Measurements from ENCODE around the gene ATE1.
"Not testable (repeated sequence)": the region's sequence is repeated elsewhere in the genome, so short reads cannot be mapped to it uniquely, and the experiment has no call there.

Gene ATE1

GRCh38 chr10:121831777-121832176 is 96.1 kb downstream of the ATE1 start:
- peak in 1 of 2 experiments; percentile 23 for DNase-seq (ENCODE audit: low read depth in 1 of 2, low spot score in 1 of 2)
- in situ Hi-C loops (cut with HindIII; ENCODE audit: low pct_unique_long_range_greater_than_20kb, low sequenced_read_pairs), result no loop called here
- no peak for TF ChIP-seq JUND (IDR thresholded peaks at IDR 0.05; ENCODE audit: low read depth)

- no peak for DNase-seq (ENCODE audit: low read depth in 1 of 2, low spot score in 1 of 2)
- TF ChIP-seq JUND (IDR thresholded peaks at IDR 0.05; ENCODE audit: low read depth), result no peak
- in situ Hi-C loops (cut with HindIII; ENCODE audit: low pct_unique_long_range_greater_than_20kb, low sequenced_read_pairs), result no loop called here
These were observed 96.6 kb downstream of the ATE1 start for GRCh38 chr10:121831237-121831636.

GRCh38 chr10:121830101-121830500 is 97.7 kb downstream of the ATE1 start:
- DNase-seq (ENCODE audit: low read depth in 1 of 2, low spot score in 1 of 2), result no peak
- no peak for TF ChIP-seq JUND (IDR thresholded peaks at IDR 0.05; ENCODE audit: low read depth)
- in situ Hi-C loops (cut with HindIII; ENCODE audit: low pct_unique_long_range_greater_than_20kb, low sequenced_read_pairs), result no loop called here

GRCh38 chr10:121828045-121828444 is 99.8 kb downstream of the ATE1 start:
- in situ Hi-C loops (cut with HindIII; ENCODE audit: low pct_unique_long_range_greater_than_20kb, low sequenced_read_pairs), result no loop called here
- DNase-seq (ENCODE audit: low read depth in 1 of 2, low spot score in 1 of 2), result no peak
- no peak for TF ChIP-seq JUND (IDR thresholded peaks at IDR 0.05; ENCODE audit: low read depth)

DNA sequence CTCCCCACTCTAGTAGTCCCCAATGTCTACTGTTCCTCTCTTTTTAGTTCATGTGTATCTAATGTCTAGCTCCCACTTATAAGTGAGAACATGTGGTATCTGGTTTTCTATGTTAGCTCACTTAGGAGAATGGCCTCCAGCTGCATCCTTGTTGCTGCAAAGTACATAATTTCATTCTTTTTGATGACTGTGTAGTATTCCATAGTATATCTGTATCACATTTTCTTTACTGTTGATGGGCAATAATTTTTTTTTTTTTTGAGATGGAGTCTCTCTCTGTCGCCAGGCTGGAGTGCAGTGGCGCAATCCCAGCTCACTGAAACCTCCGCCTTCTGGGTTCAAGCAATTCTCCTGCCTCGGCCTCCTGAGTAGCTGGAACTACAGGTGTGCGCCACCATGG is 101.1 kb downstream of the ATE1 start:
- DNase-seq (ENCODE audit: low read depth in 1 of 2, low spot score in 1 of 2); in situ Hi-C loops (cut with HindIII; ENCODE audit: low pct_unique_long_range_greater_than_20kb, low sequenced_read_pairs): not testable (repeated sequence)

DNA sequence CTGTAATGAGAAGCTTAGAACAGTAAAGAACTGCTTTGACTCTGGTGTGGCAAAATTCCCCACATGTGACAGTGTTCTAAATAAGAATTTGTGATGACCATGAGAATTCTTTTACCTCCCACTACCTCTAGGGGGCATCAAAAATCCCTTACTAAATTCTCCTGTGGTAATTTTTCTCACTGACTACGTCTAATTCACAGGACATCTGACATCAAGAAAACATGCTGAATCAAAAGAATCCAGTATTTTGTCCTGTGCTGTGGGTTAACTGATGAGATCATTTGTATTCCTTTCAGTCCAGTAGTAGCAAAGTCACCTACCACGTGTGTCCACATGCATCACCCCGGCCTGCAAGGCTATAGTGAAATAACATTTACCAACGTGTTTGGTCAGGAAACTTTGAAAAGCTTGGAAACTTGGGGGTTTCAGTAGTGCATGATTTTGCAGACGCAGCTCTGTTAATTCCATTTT is 103.8 kb downstream of the ATE1 start:
- no peak for TF ChIP-seq JUND (IDR thresholded peaks at IDR 0.05; ENCODE audit: low read depth)
- in situ Hi-C loops (cut with HindIII; ENCODE audit: low pct_unique_long_range_greater_than_20kb, low sequenced_read_pairs), result no loop called here

GRCh38 chr10:121822724-121823123 is 105.1 kb downstream of the ATE1 start:
- in situ Hi-C loops (cut with HindIII; ENCODE audit: low pct_unique_long_range_greater_than_20kb, low sequenced_read_pairs), result no loop called here
- TF ChIP-seq JUND (IDR thresholded peaks at IDR 0.05; ENCODE audit: low read depth), result no peak
- DNase-seq (ENCODE audit: low read depth in 1 of 2, low spot score in 1 of 2), result no peak

More for the DNA sequence above, 103.8 kb downstream of the ATE1 start:
- peak; percentile 11 to 46 for DNase-seq (ENCODE audit: low read depth in 1 of 2, low spot score in 1 of 2)

DNA sequence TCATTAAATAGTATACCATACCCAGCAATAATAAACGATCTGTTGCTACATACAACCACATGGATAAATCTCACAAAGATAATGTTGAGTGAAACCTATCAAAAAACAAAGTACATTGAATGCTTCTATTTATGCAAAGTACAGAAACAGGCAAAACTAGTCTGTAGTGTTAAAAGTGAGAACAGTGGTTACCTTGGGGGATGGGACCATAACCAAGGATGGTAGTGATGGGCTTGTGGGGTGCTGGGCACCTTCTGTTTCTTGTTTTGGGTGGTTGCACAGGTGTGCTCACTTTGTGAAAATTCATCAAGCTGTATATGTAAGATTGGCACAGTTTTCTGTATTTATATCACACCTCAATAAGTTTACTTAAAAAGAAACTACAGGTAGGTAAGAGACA is 105.7 kb downstream of the ATE1 start:
- in situ Hi-C loops (cut with HindIII; ENCODE audit: low pct_unique_long_range_greater_than_20kb, low sequenced_read_pairs), result no loop called here
- DNase-seq (ENCODE audit: low read depth in 1 of 2, low spot score in 1 of 2), result no peak
- no peak for TF ChIP-seq JUND (IDR thresholded peaks at IDR 0.05; ENCODE audit: low read depth)

- in situ Hi-C loops (cut with HindIII; ENCODE audit: low pct_unique_long_range_greater_than_20kb, low sequenced_read_pairs), result no loop called here
These were observed 108.8 kb downstream of the ATE1 start for GRCh38 chr10:121819049-121819448.

DNA sequence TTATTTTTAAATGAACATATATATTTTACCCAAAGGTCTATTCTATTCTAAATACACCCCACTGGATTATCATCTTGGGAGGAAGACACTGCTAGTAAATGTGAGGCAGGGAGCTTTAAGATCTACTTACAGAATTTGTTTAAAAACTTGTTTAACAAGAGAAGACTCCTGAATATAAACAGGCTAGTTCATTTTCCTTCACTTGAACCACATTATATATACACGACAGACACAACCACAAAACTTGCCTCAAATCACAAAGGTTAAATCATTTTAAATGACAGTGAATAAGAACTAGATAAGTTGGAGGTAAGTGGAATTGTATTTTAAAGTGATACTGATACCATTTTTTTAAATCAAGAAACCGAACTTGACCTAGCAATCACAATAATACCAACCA is 109.2 kb downstream of the ATE1 start:
- TF ChIP-seq JUND (IDR thresholded peaks at IDR 0.05; ENCODE audit: low read depth), result no peak
- in situ Hi-C loops (cut with HindIII; ENCODE audit: low pct_unique_long_range_greater_than_20kb, low sequenced_read_pairs), result no loop called here
- DNase-seq (ENCODE audit: low read depth in 1 of 2, low spot score in 1 of 2), result no peak

More at GRCh38 chr10:121819049-121819448, 108.8 kb downstream of the ATE1 start:
- no peak for TF ChIP-seq JUND (IDR thresholded peaks at IDR 0.05; ENCODE audit: low read depth)
- no peak for DNase-seq (ENCODE audit: low read depth in 1 of 2, low spot score in 1 of 2)

DNA sequence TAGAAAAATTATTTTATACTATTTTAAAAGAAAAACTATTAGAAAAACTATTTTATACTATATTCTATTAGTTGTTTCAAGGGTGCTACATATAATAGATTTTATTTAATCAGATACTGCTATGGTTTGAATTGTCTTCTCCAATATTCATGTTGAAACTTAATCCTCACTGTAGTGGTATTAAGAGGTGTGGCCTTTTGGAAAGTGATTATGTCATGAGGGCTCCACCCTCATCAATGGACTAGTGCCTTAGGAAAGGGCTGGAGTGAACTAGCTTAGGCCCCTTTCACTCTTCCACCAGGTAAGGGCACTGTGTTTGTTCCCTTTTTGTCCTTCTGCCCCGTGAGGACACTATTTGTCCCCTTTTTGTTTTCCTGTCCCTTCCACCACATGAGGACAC is 111.6 kb downstream of the ATE1 start:
- no peak for TF ChIP-seq JUND (IDR thresholded peaks at IDR 0.05; ENCODE audit: low read depth)
- in situ Hi-C loops (cut with HindIII; ENCODE audit: low pct_unique_long_range_greater_than_20kb, low sequenced_read_pairs), result no loop called here
- no peak for DNase-seq (ENCODE audit: low read depth in 1 of 2, low spot score in 1 of 2)

DNA sequence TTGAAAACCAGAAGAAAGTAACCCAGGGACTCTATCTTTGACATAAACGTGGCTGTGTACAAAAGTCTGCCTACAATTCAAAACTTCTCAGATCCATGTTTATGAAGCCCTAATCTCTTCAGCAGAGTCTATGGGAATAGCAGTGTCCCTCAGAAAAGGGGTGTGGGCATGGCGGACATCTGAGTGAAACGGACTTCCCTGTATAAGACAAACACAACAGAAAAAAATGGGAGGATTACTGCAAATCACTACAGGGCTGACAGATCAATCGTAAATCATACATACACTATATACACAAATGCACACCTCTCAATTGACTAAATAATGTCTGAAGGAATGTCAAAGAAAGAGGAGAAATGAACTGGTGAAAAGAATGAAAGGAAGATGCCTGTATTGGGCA is 114.0 kb downstream of the ATE1 start:
- DNase-seq (ENCODE audit: low read depth in 1 of 2, low spot score in 1 of 2), result no peak
- in situ Hi-C loops (cut with HindIII; ENCODE audit: low pct_unique_long_range_greater_than_20kb, low sequenced_read_pairs), result no loop called here
- no peak for TF ChIP-seq JUND (IDR thresholded peaks at IDR 0.05; ENCODE audit: low read depth)

- in situ Hi-C loops (cut with HindIII; ENCODE audit: low pct_unique_long_range_greater_than_20kb, low sequenced_read_pairs), result no loop called here
- no peak for TF ChIP-seq JUND (IDR thresholded peaks at IDR 0.05; ENCODE audit: low read depth)
- DNase-seq (ENCODE audit: low read depth in 1 of 2, low spot score in 1 of 2), result no peak
These were observed 114.5 kb downstream of the ATE1 start for GRCh38 chr10:121813211-121813815.

DNA sequence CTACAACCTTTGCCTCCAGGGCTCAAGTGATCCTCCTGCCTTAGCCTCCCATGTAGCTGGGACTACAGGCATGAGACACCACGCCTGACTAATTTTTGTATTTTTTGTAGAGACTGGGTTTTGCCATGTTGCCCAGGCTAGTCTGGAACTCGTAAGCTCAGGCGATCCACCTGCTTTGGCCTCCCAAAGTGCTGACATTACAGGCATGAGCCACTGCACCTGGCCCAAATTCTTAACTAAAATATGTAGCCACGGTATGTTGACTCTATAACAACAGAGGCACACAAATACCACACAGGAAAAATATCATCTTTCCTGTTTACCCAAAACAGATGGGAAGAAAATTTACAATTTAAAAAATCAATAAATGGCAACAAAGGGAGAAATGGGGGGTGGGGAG is 115.8 kb downstream of the ATE1 start:
- peak in 1 of 2 experiments; percentile 10 for DNase-seq (ENCODE audit: low read depth in 1 of 2, low spot score in 1 of 2)
- in situ Hi-C loops (cut with HindIII; ENCODE audit: low pct_unique_long_range_greater_than_20kb, low sequenced_read_pairs), result no loop called here
- TF ChIP-seq JUND (IDR thresholded peaks at IDR 0.05; ENCODE audit: low read depth), result no peak

Data from T47D (cell line).